Activated CD4-positive, alpha-beta T cell treated with anti-CD3 and anti-CD28 coated beads, Interleukin-2, amount 50 U/mL, for 24 hours (primary cell): ENCODE data around the gene SLC41A2.
"Not testable (repeated sequence)": the region's sequence is repeated elsewhere in the genome, so short reads cannot be mapped to it uniquely, and the experiment has no call there.

Source experiments
- DNase-seq, 2 donors: peaks; one replicate each; pipeline ENCODE4 v3.0.0-alpha.2; 2020; ENCODE audit warnings: low read depth in 1 of 2, low spot score in 1 of 2

The SLC41A2 gene

DNA sequence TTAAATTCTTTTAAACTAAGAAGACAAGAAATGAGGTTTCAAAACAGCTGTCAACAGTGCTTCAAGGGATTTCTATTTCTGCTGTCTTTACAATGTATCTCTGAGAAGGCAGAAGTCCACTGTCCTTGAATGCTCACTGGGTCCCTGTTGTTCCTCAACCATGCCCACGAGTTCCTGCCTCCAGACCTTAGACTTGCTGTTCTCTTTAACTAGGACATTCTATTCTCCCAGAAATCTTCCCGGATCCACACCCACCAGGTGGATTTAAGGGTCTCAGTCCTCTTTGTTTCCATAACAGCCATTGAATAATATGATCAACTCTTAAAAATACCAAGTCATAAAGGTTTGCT is 6.7 kb upstream of the SLC41A2 start:
- no peak for DNase-seq

DNA sequence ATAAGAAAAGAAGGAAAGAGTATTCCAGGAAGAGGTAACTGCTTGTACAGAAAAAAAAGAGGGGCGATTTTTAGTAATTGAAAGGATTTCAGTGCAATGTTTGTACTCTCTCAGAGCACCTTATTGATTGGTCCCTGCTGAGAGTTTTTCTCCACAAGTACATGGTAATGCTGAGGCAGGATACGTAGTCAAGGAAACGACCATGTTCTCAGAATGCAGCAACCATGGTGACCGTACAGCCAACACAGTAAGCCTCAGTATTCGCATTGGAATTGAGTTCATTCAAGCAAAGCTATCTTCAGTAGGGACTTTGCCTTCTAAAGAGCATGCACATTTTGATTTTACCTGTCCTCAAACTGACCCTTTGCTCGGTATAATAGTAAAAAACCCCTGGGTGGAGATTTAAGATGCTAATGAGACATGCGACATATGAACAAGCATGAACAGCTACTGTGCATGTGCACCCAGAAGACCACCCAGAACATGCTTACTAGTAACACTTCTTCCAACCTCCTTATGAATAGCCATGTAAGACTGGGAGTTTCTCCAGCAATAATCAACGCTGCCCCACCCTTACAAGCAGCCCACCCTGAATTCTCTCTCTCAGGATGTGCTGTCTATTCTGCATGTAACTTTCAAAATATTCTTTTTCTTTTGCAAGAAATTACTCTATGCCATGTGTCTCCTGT is 6.2 kb upstream of the SLC41A2 start:
- DNase-seq: no peak

DNA sequence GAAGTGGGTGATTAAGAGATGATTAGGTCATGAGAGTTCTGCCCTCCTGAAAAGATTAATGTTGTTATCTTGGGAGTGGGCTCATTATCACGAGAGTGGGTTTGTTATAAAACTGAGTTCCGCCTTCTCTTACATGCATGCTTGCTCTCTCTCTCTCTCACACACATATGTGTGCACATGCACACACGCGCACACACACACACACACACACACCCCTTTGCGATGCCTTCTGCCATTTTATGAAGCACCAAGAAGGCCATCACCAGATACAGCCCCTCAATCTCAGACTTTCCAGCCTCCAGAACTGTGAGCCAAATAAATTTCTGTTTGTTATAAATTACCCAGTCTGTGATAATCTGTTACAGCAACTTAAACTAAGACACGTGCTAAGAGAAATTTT is 5.7 kb upstream of the SLC41A2 start:
- DNase-seq: no peak

DNA sequence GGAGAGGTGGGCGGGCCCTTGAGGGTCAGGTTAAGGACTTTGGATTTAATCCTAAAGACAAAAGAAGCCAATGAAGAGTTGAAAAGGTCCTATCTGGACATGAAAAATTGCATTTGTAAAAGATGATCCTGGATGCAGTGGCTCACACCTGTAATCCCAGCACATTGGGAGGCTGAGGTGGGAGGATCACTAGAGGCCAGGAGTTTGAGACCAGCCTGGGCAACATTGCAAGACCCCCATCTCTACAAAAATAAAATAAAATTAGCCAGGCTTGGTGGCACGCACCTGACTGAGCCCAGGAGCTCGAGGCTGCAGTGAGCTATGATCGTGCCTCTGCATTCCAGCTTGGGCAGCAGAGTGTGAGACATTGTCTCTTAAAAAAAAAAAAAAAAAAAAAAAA is 2.4 kb upstream of the SLC41A2 start:
- no peak for DNase-seq

DNA sequence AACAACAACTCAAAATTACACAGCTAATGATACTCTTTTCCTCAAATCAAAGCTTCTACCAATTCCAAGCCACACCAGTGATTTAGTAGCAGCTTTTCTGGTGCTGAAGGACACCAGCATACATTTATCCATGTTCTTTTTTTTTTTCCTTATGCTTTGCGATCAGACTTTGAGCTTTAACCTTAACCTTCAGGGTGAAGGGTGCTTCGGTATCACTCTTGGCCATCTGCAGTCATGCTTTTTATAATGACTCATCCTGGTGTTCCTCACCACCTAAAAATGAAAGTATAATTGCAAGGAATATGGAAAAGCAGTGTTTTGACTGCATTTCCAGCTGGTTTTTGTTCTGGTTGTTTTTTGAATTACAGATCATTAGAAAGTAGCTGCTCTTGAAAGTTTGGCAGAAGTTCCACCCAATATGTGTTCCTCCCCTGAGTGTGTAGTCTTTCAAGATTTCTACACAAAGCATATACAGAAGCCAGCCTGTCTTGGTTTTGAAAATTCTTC is 1.3 kb upstream of the SLC41A2 start:
- DNase-seq: no peak

DNA sequence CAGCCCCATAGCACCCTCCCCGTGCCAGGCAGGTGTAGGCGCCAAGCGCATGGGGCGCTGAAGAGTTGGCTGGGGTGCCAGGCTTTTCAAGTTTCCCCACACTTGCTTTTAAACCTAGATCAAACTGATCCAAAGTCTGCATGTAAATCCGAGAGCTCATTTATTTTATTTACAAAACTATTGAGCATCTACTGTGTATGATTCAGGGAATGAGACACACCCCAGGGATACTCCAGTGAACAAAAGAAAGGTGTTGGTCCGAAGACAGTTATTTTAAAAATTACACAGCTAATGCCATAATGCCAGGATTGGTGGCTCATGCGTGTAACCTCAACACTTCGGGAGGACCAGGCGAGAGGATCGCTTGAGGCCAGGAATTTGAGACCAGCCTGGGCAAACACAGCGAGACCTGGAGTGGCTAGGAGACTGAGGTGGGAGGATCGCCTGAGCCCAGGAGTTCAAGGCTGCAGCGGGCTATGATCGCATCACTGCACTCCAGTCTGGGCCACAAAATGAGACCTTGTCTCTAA is 780 bp upstream of the SLC41A2 start:
- DNase-seq: no peak

DNA sequence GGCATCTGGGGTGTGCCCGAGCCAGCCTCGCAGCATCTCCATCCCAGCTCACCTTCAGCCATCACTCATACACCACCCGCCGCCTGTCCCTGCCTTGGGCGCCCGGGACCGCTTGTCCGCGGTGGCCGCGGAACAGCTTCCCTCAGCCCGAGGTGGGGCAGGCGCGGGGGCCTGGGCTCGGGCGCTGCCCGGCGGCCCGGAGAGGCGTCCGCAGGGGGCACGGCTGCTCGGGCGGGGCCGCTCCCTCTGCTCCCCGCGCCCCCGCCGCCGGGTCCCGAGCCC is 430 bp downstream of the SLC41A2 start:
- no peak for DNase-seq

DNA sequence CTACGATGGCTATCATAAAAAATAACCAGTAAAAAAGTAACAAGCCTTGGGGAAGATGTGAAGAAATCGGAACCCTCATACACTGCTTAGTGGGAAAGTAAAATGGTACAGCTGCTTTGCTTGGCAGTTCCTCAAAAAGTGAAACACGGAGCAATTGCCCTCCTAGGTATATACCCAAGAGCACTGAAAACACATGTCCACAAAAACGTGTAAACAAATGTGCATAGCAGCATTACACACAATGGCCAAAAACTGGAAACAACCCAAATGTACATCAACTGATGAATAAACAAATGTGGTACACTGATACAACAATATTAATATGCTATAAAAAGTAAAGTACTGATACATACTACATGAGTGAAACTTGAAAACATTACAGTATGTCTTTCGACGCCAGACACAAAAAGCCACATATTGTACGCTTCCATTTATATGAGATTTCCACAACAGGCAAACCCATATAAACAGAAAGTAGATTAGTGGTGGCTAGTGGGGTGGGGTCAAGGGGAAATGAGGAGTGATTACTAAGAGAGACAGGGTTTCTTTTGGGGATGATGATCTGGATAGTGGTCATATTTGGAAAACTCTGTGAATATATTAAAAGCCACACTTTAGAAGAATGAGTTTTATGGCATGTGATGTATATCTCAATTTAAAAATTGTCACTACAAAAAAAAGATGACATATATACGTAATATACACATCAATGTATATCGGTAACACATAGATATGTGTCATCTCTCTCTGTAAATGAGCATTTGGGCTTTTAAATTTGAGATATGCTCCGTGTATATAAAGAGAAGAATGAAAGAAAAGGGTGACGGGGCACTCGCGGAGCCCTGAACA is 996 bp downstream of the SLC41A2 start:
- DNase-seq: no peak

DNA sequence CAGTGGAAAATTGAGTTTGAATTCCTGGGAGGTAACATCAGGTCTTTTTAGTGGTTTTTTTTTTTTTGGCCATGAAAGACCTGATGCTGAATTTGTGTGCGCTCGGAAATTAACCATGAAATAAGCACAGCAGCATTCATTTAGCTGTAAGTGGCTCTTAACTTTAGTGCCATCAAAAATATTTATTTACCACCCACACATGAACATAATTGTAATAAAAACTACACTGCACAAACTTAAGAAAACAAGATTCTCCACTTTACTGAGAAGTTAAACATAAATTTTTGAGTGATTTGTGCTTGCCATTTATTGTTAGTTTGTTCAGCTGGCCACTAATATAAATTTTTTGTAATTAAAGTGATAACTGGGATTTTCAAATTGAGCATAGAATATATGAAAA is 2.4 kb downstream of the SLC41A2 start:
- no peak for DNase-seq

DNA sequence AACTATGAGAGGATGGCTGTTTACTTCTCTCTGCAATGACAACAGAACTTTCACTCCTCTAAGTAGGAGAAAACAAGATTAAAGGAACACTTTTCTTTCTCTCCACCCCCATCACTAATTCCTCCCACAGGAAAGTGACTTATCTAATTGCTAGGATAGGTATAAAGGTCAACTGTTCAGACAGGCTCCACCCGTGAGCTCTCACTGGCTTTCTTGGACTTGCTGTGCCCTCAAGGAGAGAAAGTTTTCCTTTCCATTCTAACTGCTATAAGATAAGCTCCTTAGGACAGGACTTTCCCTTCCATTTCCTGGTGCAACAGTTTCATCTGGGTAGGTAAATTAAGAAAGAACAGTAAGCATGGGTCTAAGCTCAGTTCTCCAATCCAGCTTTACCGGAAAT is 4.8 kb downstream of the SLC41A2 start:
- no peak for DNase-seq

DNA sequence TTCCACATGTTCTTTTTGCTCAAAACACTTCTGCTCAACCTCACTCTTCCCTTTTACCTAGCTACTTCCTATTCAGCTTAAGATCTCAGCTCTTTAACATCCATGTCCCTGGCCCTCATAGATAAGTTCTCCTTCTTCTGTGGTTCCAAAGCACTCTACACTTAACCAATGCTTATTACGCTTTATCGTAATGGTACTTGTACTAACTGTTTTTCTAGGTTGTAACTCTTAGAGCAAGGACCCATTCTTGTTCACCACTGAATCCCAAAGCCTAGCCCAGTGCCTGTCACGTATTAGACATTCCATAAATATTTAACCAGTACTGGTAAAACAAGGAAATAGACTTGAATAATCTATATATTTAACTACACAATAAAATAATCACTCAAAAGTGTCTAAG is 5.3 kb downstream of the SLC41A2 start:
- no peak for DNase-seq

DNA sequence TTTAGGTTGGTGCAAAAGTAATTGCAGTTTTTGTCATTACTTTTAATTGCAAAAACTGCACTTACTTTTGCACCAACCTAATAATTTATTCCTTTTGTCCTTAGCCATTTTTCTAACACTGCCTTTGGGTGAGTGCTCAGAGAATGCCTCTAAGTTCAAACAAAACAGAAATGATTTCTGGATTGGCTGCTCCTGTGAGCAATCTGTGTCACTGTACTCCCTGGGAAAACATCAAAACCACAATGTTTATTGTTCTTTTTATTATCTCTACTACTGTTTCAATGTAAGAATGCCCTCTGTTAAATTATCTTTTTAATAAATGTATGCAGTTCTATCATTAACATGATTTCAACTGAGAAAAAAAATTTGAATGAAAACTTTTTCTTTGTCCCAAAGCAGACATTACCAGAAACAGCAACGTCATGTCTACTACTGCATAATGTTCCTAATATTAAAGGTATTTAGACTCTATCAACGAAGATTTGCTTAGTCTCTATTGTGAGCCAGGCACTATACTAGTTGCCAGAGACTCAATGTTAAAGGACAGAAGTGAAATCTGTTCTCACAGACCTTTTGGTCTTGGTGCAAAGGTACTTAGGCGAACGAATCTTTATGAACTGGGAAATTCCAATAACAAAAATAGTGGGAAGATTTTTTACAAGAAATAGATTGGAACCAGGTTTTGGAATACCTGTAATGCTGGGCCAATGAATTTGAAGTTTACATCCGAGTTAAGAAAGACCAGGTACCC is 6.2 kb downstream of the SLC41A2 start:
- no peak for DNase-seq

DNA sequence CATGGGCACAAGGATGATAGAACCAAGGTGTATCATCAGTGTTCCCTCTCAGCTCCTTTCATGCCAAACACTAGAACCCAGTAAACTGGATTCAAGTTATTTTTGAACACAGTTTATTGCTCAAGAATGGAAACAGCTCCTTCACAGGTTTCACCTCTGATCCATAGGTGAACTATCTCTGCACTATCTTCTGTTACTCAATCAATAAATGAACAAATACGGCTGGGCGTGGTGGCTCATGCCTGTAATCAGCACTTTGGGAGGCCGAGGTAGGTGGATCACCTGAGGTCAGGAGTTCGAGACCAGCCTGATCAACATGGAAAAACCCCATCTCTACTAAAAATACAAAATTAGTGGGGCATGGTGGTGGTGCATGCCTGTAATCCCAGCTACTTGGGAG is 9.4 kb downstream of the SLC41A2 start:
- DNase-seq: not testable (repeated sequence)

DNA sequence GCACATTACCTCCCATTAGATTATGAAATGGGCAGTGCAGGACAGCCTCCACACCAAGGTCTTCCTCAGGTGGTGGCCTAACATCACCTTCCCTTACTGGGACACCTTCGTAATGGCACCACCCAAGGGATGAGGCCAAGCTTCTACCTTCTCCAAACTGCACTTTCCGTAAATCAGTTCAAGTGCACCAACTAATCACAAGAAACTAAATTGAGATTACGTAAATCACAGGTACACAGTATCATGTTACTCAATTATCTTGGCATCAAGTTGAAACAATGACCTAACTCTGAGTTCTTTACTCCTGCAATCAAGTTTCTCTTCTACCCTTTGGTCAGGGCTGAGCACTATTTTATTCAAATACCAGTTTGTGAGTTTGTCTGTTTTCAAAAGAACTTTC is 13.8 kb downstream of the SLC41A2 start:
- no peak for DNase-seq

DNA sequence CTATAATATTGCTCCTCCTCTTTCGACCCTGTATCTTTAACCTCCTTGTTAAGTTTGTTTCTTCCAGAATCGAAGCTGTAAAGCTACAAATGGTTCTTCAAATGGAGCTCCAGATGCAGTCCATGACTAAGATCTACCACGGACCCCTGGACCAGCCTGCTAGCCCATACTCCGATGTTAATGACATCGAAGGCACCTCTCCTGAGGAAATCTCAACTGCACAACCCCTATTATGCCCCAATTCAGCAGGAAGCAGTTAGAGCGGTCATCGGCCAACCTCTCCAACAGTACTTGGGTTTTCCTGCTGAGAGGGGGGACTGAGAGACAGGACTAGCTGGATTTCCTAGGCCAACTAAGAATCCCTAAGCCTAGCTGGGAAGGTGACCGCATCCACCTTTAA is 14.7 kb downstream of the SLC41A2 start:
- DNase-seq: not testable (repeated sequence)

DNA sequence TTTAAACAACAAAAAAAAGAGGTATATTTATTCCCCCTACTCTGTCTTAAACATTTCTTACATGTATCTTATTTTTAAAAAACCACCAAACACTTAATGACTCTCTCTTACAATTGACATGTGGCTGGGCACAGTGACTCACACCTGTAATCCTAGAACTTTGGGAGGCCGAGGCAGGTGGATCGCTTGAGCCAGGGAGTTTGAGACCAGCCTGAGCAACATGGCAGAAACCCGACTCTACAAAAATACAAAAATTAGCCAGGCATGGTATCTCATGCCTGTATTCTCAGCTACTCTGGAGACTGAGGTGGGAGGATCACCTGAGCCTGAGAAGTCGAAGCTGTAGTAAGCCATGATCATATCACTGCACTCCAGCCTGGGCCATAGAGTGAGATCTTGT is 16.0 kb downstream of the SLC41A2 start:
- DNase-seq: no peak

DNA sequence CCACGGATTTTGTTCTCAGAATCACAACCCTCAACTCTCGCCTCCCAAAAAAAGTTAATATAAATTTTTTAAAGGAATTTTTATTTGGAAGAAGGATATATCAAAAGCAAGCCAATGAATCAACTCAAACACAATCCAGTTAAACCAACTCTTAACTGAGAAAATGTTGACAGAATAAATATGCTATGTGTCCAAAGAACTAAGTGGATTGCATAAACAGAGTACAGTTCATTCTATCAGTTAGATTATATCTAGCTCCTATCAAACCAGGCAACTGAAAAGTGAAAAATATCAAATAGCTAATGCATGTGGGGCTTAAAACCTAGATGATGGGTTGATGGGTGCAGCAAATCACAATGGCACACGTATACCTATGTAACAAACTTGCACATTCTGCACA is 16.6 kb downstream of the SLC41A2 start:
- DNase-seq: no peak

DNA sequence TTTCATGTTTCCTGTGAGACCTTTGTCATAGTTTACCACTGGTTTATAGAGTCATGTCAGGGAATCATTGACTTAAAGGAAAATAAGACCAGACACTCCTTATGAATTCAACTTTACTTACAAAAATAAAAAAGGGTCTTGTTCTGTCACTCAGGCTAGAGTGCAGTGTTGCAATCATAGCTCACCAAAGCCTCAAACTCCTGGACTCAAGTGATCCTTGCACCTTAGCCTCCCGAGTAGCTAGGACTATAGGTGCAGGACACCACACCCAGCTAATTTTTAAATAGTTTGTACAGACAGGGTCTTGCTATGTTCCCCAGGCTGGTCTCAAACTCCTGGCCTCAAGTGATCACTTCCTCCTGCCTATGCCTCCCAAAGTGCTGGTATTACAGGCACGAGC is 19.0 kb downstream of the SLC41A2 start:
- no peak for DNase-seq

DNA sequence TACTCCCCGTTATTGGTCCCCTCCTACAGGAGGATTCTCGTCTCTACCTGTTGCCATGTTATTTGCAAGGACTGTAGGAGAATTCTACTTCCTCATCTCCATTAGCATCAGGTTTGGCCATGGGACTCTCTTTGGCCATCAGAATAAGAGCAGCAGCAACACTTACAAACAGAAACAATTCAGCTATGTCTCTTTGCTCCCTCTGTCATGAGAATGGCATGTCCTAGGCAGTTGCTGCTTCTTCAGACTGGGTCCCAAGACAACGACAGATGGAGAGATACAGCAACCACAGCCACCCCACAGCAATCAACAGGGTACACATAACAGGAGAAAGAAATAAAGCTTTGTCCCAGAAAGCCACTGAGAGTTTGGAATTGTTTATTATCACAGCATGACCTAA is 19.7 kb downstream of the SLC41A2 start:
- no peak for DNase-seq

DNA sequence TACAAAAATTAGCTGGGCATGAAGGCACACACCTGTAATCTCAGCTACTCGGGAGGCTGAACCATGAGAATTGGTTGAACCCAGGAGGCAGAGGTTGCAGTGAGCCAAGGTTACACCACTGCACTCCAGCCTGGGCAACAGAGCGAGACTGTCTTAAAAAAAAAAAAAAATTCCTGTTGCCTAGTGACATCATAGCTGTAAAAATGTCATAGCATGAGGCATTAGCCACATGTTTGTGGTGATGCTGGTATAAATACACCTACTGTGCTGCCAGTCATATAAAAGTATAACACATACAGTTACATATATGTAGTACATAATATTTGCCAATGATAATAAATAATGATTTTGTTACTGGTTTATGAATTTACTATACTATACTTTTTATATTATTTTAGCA is 22.2 kb downstream of the SLC41A2 start:
- DNase-seq: no peak

DNA sequence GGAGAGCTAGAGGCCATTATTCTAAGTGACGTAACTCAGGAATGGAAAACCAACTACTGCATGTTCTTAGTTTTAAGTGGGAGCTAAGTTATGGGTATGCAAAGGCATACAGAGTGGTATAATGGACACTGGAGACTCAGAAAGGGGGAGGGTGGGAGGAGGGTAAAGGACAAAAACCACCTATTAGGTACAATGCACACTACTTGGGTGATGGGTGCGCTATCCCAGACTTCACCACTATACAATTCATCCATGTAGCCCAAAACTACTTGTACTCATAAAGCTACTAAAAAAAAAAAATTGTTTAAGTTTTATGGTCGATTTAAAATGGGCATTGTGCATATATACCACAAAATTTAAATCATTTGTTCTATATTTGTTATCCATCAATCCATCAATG is 24.3 kb downstream of the SLC41A2 start:
- no peak for DNase-seq

DNA sequence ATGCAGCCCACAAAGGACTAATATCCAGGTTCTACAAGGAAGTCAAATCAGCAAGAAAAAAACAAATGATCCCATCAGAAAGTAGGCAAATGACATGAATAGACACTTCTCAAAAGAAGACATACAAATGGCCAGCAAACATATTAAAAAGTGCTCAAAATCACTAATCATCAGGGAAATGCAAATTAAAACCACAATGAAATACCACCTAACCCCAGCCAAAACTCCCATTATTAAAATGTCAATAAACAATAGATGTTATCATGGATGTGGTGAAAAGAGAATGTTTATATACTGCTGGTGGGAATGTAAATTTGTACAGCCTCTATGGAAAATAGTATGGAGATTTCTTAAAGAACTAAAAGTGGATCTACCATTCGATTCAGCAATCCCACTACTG is 25.0 kb downstream of the SLC41A2 start:
- DNase-seq: no peak
